Measurements from ENCODE around the gene USP20. TPM values are rescaled to one million over a fixed set of nuclear protein-coding genes. Genes with fewer than 3 reads are reported as not detected.

Gene USP20
- total and polyA plus RNA-seq, 11 donors = 9.4 to 19.7 (median 12.9) TPM

GRCh38 chr9:129852579-129852978 is 17.3 kb downstream of the USP20 start:
- H3K27ac ChIP-seq = no peak overlapping the region
- no peaks in the 10 kb centered on the region for H3K4me1 ChIP-seq

GRCh38 chr9:129853614-129854013 is 18.4 kb downstream of the USP20 start:
- no peak for TF ChIP-seq CTCF (IDR thresholded peaks at IDR 0.05)
- TF ChIP-seq POLR2A (IDR thresholded peaks at IDR 0.05) = no peak
- ATAC-seq (no peak), DNase-seq (no peak)
- 56 to 84% (median 59%) methylated on average over 3 of the region's 3 CpGs for WGBS, 4 donors
- Histone ChIP-seq H3K9me3 (no peaks in the 10 kb centered on the region), H3K27ac (no peak overlapping the region), H3K4me1 (no peaks in the 10 kb centered on the region), H3K36me3 (peaks cover 0 to 87% (median 83%) of the 10 kb centered on the region in 9 donors), H3K27me3 (no peaks in the 10 kb centered on the region), H3K4me3 (no peak overlapping the region)
- intact Hi-C loops (cut with DNase I) = no loop called here

More at GRCh38 chr9:129852579-129852978, 17.3 kb downstream of the USP20 start:
- no peak for ATAC-seq
- no peak overlapping the region for H3K4me3 ChIP-seq
- H3K9me3 ChIP-seq = no peaks in the 10 kb centered on the region
- DNase-seq = no peak
- peaks cover 0 to 76% (median 72%) of the 10 kb centered on the region in 9 donors for H3K36me3 ChIP-seq
- intact Hi-C loops (cut with DNase I) = no loop called here
- TF ChIP-seq POLR2A (IDR thresholded peaks at IDR 0.05) = no peak
- no peak for TF ChIP-seq CTCF (IDR thresholded peaks at IDR 0.05)
- H3K27me3 ChIP-seq = no peaks in the 10 kb centered on the region
- WGBS, 4 donors = 76 to 90% (median 81%) methylated on average over 3 to 5 of the region's 5 CpGs

- 90 to 95% (median 91%) methylated on average over 4 of the region's 4 CpGs for WGBS, 4 donors
- no peaks in the 10 kb centered on the region for H3K9me3 ChIP-seq
- ATAC-seq = no peak
- no peak overlapping the region for H3K27ac ChIP-seq
- TF ChIP-seq POLR2A (IDR thresholded peaks at IDR 0.05) (no peak), CTCF (IDR thresholded peaks at IDR 0.05) (no peak)
- intact Hi-C loops (cut with DNase I) = no loop called here
- DNase-seq = no peak
- no peak overlapping the region for H3K4me3 ChIP-seq
- no peaks in the 10 kb centered on the region for H3K4me1 ChIP-seq
- no peaks in the 10 kb centered on the region for H3K27me3 ChIP-seq
- peaks cover 0 to 96% (median 87%) of the 10 kb centered on the region in 9 donors for H3K36me3 ChIP-seq
Measured at GRCh38 chr9:129854588-129855110, 19.4 kb downstream of the USP20 start.

GRCh38 chr9:129857207-129857606 is 21.9 kb downstream of the USP20 start:
- no peak for TF ChIP-seq CTCF (IDR thresholded peaks at IDR 0.05)
- TF ChIP-seq POLR2A (IDR thresholded peaks at IDR 0.05) = no peak
- Histone ChIP-seq H3K27me3 (no peaks in the 10 kb centered on the region), H3K36me3 (peaks cover 0 to 91% (median 82%) of the 10 kb centered on the region in 9 donors), H3K27ac (no peak overlapping the region), H3K9me3 (no peaks in the 10 kb centered on the region), H3K4me3 (no peak overlapping the region), H3K4me1 (no peaks in the 10 kb centered on the region)
- intact Hi-C loops (cut with DNase I) = no loop called here
- 90 to 94% (median 90%) methylated on average over 7 of the region's 7 CpGs for WGBS, 4 donors
- no peak for ATAC-seq
- no peak for DNase-seq

Measured in heart left ventricle (tissue), 16 donors.